Stimulated activated CD4-positive, alpha-beta T cell treated with anti-CD3 and anti-CD28 coated beads, Interleukin-15, amount 100 ng/mL, for 24 hours (primary cell): ENCODE data around the gene DDX31.

ENCODE experiments used
- DNase-seq: peaks from one replicate; pipeline ENCODE4 v3.0.0-alpha.2; 2020

DDX31 gene

DNA sequence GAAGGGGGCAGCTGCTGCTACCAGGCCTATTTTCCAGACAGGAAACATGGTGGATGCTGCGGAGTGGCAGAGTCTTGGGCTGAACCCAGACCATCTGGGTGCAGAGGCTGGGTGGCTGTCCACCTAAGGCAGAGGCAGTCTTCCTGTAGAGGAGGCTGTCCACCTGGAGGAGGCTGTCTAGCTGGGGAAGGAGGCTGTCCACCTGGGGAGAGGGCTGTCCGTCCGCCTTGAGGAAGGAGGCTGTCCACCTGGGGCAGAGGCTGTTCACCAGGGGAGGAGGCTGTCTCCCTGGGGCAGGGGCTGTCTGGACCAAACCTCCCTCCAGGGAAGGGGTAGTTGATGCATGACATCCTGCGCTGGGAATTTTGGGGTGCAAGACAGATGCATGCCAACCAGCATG lies 126.5 kb downstream of the DDX31 start:
- DNase-seq: no peak
